Activated T-cell treated with anti-CD3 and anti-CD28 coated beads, Interleukin-2, amount 50 U/mL, for 1 hour (primary cell): ENCODE results near the gene PLEKHG5.
"Not testable (repeated sequence)": the region's sequence is repeated elsewhere in the genome, so short reads cannot be mapped to it uniquely, and the experiment has no call there.

ENCODE experiments used
- DNase-seq: peaks from one replicate; pipeline ENCODE4 v3.0.0-alpha.2; 2020

Gene PLEKHG5

GRCh38 chr1:6445062-6445763 lies 46.3 kb downstream of the PLEKHG5 start:
- peak; percentile 62 for DNase-seq

GRCh38 chr1:6444377-6444776 lies 47.1 kb downstream of the PLEKHG5 start:
- no peak for DNase-seq

GRCh38 chr1:6443339-6444115 lies 47.9 kb downstream of the PLEKHG5 start:
- DNase-seq = no peak

- no peak for DNase-seq
Measured at GRCh38 chr1:6441586-6441985, 49.9 kb downstream of the PLEKHG5 start.

- peak; percentile 80 for DNase-seq
Measured at GRCh38 chr1:6440198-6441126, 51.0 kb downstream of the PLEKHG5 start.

GRCh38 chr1:6438047-6438525 lies 53.4 kb downstream of the PLEKHG5 start:
- DNase-seq = peak; percentile 76

GRCh38 chr1:6437012-6437700 lies 54.3 kb downstream of the PLEKHG5 start:
- DNase-seq = not testable (repeated sequence)

- DNase-seq = not testable (repeated sequence)
Measured at GRCh38 chr1:6436277-6436676, 55.2 kb downstream of the PLEKHG5 start.

- DNase-seq = no peak
Measured at GRCh38 chr1:6435547-6435946, 55.9 kb downstream of the PLEKHG5 start.

- DNase-seq = no peak
Measured at GRCh38 chr1:6435129-6435528, 56.3 kb downstream of the PLEKHG5 start.

GRCh38 chr1:6434186-6434585 lies 57.3 kb downstream of the PLEKHG5 start:
- no peak for DNase-seq

GRCh38 chr1:6431645-6432579 lies 59.6 kb downstream of the PLEKHG5 start:
- DNase-seq = not testable (repeated sequence)

- DNase-seq = not testable (repeated sequence)
Measured at GRCh38 chr1:6429660-6430411, 61.6 kb downstream of the PLEKHG5 start.

GRCh38 chr1:6428453-6428852 lies 63.0 kb downstream of the PLEKHG5 start:
- not testable (repeated sequence) for DNase-seq

- DNase-seq = no peak
Measured at GRCh38 chr1:6427441-6428390, 63.8 kb downstream of the PLEKHG5 start.

- DNase-seq = no peak
Measured at GRCh38 chr1:6426972-6427350, 64.5 kb downstream of the PLEKHG5 start.

GRCh38 chr1:6426277-6426971 lies 65.0 kb downstream of the PLEKHG5 start:
- DNase-seq = no peak

GRCh38 chr1:6425658-6426057 lies 65.8 kb downstream of the PLEKHG5 start:
- DNase-seq = no peak
